ENCODE results near the gene NTMT1. TPM values are rescaled to one million over a fixed set of nuclear protein-coding genes. Genes with fewer than 3 reads are reported as not detected.

Gene NTMT1
- total and polyA plus RNA-seq, 4 donors, result 14.3 to 54.7 (median 33.2) TPM

DNA sequence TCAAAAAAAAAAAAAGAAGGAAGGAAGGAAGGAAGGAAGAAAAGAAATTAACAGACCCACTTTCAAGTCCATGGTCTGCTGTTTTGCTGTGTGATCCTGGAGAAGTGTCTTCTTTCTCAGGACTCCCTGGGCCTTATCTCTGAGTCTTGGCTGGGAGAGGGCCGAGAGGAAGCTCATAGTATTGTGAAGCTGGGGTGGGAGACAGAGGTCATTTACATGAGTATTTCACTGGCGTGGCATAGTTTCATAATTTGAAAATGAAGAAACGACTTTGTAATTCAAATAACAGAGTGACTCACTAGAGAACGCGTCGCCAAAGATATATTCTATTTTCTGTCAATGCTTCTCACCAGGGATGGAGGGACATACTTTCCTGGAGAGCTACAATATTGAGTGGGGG lies 2.6 kb upstream of the NTMT1 start:
- Histone ChIP-seq H3K9ac (ENCODE audit: insufficient read depth in 1 of 2, low read length in 2 of 2) (no peak overlapping the region), H3K36me3 (ENCODE audit: control insufficient read depth in 4 of 4, insufficient read depth in 4 of 4, low read length in 4 of 4) (peaks cover 0 to 2% (median 0%) of the 10 kb centered on the region in 4 donors), H3K4me1 (ENCODE audit: control insufficient read depth in 5 of 5, insufficient read depth in 5 of 5, low read length in 5 of 5) (peaks cover 0 to 26% (median 12%) of the 10 kb centered on the region in 5 donors), H3K9me3 (ENCODE audit: control insufficient read depth in 4 of 4, insufficient read depth in 3 of 4, low read length in 3 of 4) (peaks cover 0 to 1% (median 0%) of the 10 kb centered on the region in 4 donors), H3K27ac (ENCODE audit: low read depth in 1 of 2, low read length in 1 of 2) (no peak overlapping the region), H3K4me3 (no peak overlapping the region), H3K27me3 (ENCODE audit: control insufficient read depth in 3 of 3, insufficient read depth in 3 of 3, low read length in 2 of 3) (no peaks in the 10 kb centered on the region)
- WGBS, 2 donors, result 33 to 59% methylated on average over 6 of the region's 6 CpGs
- ATAC-seq (ENCODE audit: insufficient read depth, low FRiP score) (no peak), DNase-seq (no peak)
- TF ChIP-seq, protein P1, sequence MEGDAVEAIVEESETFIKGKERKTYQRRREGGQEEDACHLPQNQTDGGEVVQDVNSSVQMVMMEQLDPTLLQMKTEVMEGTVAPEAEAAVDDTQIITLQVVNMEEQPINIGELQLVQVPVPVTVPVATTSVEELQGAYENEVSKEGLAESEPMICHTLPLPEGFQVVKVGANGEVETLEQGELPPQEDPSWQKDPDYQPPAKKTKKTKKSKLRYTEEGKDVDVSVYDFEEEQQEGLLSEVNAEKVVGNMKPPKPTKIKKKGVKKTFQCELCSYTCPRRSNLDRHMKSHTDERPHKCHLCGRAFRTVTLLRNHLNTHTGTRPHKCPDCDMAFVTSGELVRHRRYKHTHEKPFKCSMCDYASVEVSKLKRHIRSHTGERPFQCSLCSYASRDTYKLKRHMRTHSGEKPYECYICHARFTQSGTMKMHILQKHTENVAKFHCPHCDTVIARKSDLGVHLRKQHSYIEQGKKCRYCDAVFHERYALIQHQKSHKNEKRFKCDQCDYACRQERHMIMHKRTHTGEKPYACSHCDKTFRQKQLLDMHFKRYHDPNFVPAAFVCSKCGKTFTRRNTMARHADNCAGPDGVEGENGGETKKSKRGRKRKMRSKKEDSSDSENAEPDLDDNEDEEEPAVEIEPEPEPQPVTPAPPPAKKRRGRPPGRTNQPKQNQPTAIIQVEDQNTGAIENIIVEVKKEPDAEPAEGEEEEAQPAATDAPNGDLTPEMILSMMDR (IDR thresholded peaks at IDR 0.05; ENCODE audit: control extremely low read depth, extremely low read depth), result no peak

DNA sequence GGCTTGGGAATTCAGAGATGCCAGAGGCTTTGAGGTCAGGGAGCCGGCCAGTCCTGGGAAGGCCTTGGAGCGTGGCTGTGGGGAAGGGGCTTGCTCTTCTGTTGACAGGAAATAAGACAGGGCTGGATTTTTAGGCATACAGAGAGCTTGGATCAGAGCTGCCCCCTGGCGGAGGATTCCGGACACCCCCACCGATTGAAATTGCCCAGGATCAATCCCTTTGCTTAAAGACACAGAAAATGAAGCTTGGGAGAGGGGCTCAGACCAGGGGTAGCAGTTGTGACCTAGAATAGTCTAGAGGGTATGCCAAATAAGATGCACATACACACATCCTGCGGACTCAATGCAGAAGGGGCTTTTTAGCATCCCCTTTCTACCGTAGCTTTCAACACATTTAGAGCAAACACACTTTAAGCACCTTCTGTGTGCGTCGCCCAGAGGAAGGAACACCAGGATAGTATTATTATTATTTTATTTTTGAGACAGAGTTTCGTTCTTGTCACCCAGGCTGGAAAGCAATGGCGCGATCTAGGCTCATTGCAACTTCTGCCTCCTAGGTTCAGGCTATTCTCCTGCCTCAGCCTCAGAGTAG lies 1.7 kb upstream of the NTMT1 start:
- no peak overlapping the region for H3K9ac ChIP-seq (ENCODE audit: insufficient read depth in 1 of 2, low read length in 2 of 2)
- H3K9me3 ChIP-seq (ENCODE audit: control insufficient read depth in 4 of 4, insufficient read depth in 3 of 4, low read length in 3 of 4), result peaks cover 0 to 1% (median 0%) of the 10 kb centered on the region in 4 donors
- no peak overlapping the region for H3K27ac ChIP-seq (ENCODE audit: low read depth in 1 of 2, low read length in 1 of 2)
- TF ChIP-seq, protein P1 (IDR thresholded peaks at IDR 0.05; ENCODE audit: control extremely low read depth, extremely low read depth), result peak; percentile 29
- ATAC-seq (ENCODE audit: insufficient read depth, low FRiP score) (no peak), DNase-seq (peak; percentile 48 to 59 (median 55))
- peaks cover 0 to 26% (median 15%) of the 10 kb centered on the region in 5 donors for H3K4me1 ChIP-seq (ENCODE audit: control insufficient read depth in 5 of 5, insufficient read depth in 5 of 5, low read length in 5 of 5)
- no peaks in the 10 kb centered on the region for H3K27me3 ChIP-seq (ENCODE audit: control insufficient read depth in 3 of 3, insufficient read depth in 3 of 3, low read length in 2 of 3)
- H3K4me3 ChIP-seq, result no peak overlapping the region
- 35 to 40% methylated on average over 12 of the region's 12 CpGs for WGBS, 2 donors
- H3K36me3 ChIP-seq (ENCODE audit: control insufficient read depth in 4 of 4, insufficient read depth in 4 of 4, low read length in 4 of 4), result peaks cover 0 to 2% (median 0%) of the 10 kb centered on the region in 4 donors

DNA sequence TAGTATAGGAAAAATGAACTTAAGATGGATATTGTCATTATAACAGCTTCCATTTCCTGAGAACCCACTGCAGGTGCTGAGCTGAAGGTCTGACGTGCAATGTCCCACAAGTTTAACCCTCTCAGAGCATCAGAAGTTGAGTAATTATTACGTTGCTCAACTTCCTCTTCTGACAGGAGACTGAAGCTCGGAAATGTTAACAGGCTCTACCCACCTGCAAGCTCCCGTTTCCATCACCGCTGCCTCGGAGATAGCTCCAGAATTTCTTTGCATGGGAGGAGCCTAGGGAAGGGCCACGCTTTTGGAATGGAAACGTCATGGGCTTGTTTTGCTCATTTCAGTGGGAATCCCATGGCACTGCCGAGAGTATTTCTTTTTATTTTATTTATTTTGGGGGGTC lies 1.0 kb upstream of the NTMT1 start:
- H3K27me3 ChIP-seq (ENCODE audit: control insufficient read depth in 3 of 3, insufficient read depth in 3 of 3, low read length in 2 of 3), result no peaks in the 10 kb centered on the region
- H3K36me3 ChIP-seq (ENCODE audit: control insufficient read depth in 4 of 4, insufficient read depth in 4 of 4, low read length in 4 of 4), result peaks cover 0 to 2% (median 0%) of the 10 kb centered on the region in 4 donors
- peaks cover 0 to 1% (median 0%) of the 10 kb centered on the region in 4 donors for H3K9me3 ChIP-seq (ENCODE audit: control insufficient read depth in 4 of 4, insufficient read depth in 3 of 4, low read length in 3 of 4)
- no peak overlapping the region for H3K9ac ChIP-seq (ENCODE audit: insufficient read depth in 1 of 2, low read length in 2 of 2)
- TF ChIP-seq, protein P1 (IDR thresholded peaks at IDR 0.05; ENCODE audit: control extremely low read depth, extremely low read depth), result no peak
- ATAC-seq (ENCODE audit: insufficient read depth, low FRiP score) (no peak), DNase-seq (peak in 1 of 3 donors; percentile 31)
- WGBS, 2 donors, result 17 to 25% methylated on average over 9 of the region's 9 CpGs
- no peak overlapping the region for H3K27ac ChIP-seq (ENCODE audit: low read depth in 1 of 2, low read length in 1 of 2)
- H3K4me3 ChIP-seq, result no peak overlapping the region
- peaks cover 0 to 26% (median 14%) of the 10 kb centered on the region in 5 donors for H3K4me1 ChIP-seq (ENCODE audit: control insufficient read depth in 5 of 5, insufficient read depth in 5 of 5, low read length in 5 of 5)
